Karpas-422 (cell line): ENCODE results near the gene ADAM33. TPM values are rescaled to one million over a fixed set of nuclear protein-coding genes. Genes with fewer than 3 reads are reported as not detected.

Experiments
- DNase-seq: peaks from one replicate; pipeline ENCODE4 v3.0.0-alpha.2; 2015
- H2AFZ ChIP-seq: fragments of 200-600 bp; sonication (generic); 2 replicates; pipeline ENCODE4 v1.6.1; 2014; ENCODE audit warnings: antibody characterized with exemption, low read length, mixed read lengths
- H3K27ac ChIP-seq: fragments of 200-600 bp; sonication (generic); 2 replicates; pipeline ENCODE4 v1.5.1; 2014; ENCODE audit warnings: mild to moderate bottlenecking, low read length, moderate library complexity
- H3K27me3 ChIP-seq: fragments of 200-600 bp; sonication (generic); 2 replicates; pipeline ENCODE4 v1.6.1; 2014; ENCODE audit warnings: low read length, mixed read lengths
- H3K36me3 ChIP-seq: fragments of 200-600 bp; sonication (generic); 2 replicates; pipeline ENCODE4 v1.6.1; 2014; ENCODE audit warnings: low read length, mixed read lengths; ENCODE audit not compliant: insufficient read depth
- H3K4me1 ChIP-seq: fragments of 200-600 bp; sonication (generic); 2 replicates; pipeline ENCODE4 v1.6.1; 2014; ENCODE audit warnings: mild to moderate bottlenecking, low read length, mixed read lengths
- H3K4me2 ChIP-seq: fragments of 200-600 bp; sonication (generic); 2 replicates; pipeline ENCODE4 v1.6.1; 2014; ENCODE audit warnings: low read length, low read depth, mild to moderate bottlenecking; ENCODE audit not compliant: poor library complexity, severe bottlenecking
- H3K4me3 ChIP-seq: fragments of 200-600 bp; sonication (generic); 2 replicates; pipeline ENCODE4 v1.5.1; 2014; ENCODE audit warnings: mild to moderate bottlenecking, antibody characterized with exemption, low read length, mixed read lengths
- H3K79me2 ChIP-seq: fragments of 200-600 bp; sonication (generic); 2 replicates; pipeline ENCODE4 v1.6.1; 2014; ENCODE audit warnings: mild to moderate bottlenecking, low read length, mixed read lengths
- H3K9ac ChIP-seq: fragments of 200-600 bp; sonication (generic); 2 replicates; pipeline ENCODE4 v1.6.0; 2014; ENCODE audit warnings: low read length
- H3K9me2 ChIP-seq: fragments of 200-600 bp; sonication (generic), shearing (Covaris generic); replicated peaks from 2 replicates; pipeline ENCODE4 v1.6.0; 2014; ENCODE audit warnings: mild to moderate bottlenecking, low read length, moderate library complexity; ENCODE audit not compliant: insufficient read depth
- H3K9me3 ChIP-seq: fragments of 300-700, 200-600 bp; sonication (generic); 2 replicates; pipeline ENCODE4 v1.6.1; 2014; ENCODE audit warnings: low read length, mixed read lengths
- H4K20me1 ChIP-seq: fragments of 200-600 bp; sonication (generic); 2 replicates; pipeline ENCODE4 v1.6.1; 2014; ENCODE audit warnings: mild to moderate bottlenecking, antibody characterized with exemption, low read length, low read depth; ENCODE audit not compliant: insufficient read depth
- total RNA-seq: library from RNA; depleted of rRNA; stranded (reverse); fragments of >200 nt; shearing (Covaris generic); gene quantifications from 2 replicates; pipeline ENCODE4 v1.2.3, GENCODE V29; 2014; ENCODE audit warnings: low replicate concordance

The ADAM33 gene
- total RNA-seq, 1 experiment from 2014 or later: not detected

DNA sequence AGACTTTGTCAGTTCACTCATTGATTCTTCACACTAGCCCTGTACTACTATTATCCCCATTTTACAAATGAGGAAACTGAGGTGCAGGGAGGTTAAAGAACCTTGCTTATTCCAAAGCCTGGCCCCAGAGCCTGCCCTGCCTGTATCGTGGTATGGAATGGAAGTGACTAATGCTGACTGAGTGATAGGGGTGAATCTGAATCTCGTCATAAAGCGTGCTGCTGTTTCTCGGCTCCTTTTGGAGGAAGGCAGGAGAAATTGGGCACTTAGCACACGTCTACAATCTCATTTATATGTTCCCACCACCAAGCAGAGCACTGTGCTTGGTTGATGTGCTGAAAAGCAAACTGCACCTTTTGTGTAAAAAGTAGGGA is 35.8 kb downstream of the ADAM33 start:
- DNase-seq: no peak
- no peaks in the 10 kb centered on the region for H3K9me3 ChIP-seq
- no peak overlapping the region for H2AFZ ChIP-seq
- peaks cover 3% of the 10 kb centered on the region for H3K4me1 ChIP-seq
- no peak overlapping the region for H3K4me2 ChIP-seq
- no peaks in the 10 kb centered on the region for H3K79me2 ChIP-seq
- H3K27me3 ChIP-seq: no peaks in the 10 kb centered on the region
- H3K27ac ChIP-seq: no peak overlapping the region
- no peak overlapping the region for H3K9ac ChIP-seq
- H3K4me3 ChIP-seq: no peak overlapping the region
- H3K9me2 ChIP-seq: no peaks in the 10 kb centered on the region
- H4K20me1 ChIP-seq: no peaks in the 10 kb centered on the region
- no peaks in the 10 kb centered on the region for H3K36me3 ChIP-seq

- no peak for DNase-seq
- H3K79me2 ChIP-seq: no peaks in the 10 kb centered on the region
- H3K36me3 ChIP-seq: no peaks in the 10 kb centered on the region
- H3K4me3 ChIP-seq: no peak overlapping the region
- H3K9ac ChIP-seq: no peak overlapping the region
- H3K9me3 ChIP-seq: no peaks in the 10 kb centered on the region
- no peaks in the 10 kb centered on the region for H4K20me1 ChIP-seq
- H3K4me1 ChIP-seq: no peaks in the 10 kb centered on the region
- no peaks in the 10 kb centered on the region for H3K27me3 ChIP-seq
- no peak overlapping the region for H3K4me2 ChIP-seq
- no peak overlapping the region for H3K27ac ChIP-seq
- H3K9me2 ChIP-seq: no peaks in the 10 kb centered on the region
- H2AFZ ChIP-seq: no peak overlapping the region
Observed at GRCh38 chr20:3645309-3646066, 36.3 kb downstream of the ADAM33 start.

DNA sequence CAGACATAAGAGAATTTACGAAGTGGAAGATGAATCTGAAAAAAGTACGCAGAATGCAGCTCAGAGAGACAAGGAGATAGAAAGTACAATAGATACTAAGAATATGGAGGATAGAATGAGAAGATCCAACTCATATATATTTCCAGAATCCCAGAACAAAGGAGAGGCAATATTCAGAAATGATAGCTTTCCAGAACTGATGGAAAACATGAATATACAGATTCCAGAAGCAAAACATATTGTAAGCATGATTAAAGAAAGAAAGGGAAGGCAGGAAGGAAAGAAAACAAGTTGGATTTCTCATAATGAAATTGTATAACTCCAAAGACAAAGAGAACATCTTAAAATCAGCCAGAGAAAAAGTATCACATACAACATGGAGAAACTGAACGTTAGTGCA is 41.6 kb downstream of the ADAM33 start:
- no peaks in the 10 kb centered on the region for H3K9me3 ChIP-seq
- no peaks in the 10 kb centered on the region for H3K36me3 ChIP-seq
- no peak overlapping the region for H3K9ac ChIP-seq
- H3K9me2 ChIP-seq: no peaks in the 10 kb centered on the region
- no peak overlapping the region for H3K4me2 ChIP-seq
- H2AFZ ChIP-seq: no peak overlapping the region
- H3K4me3 ChIP-seq: no peak overlapping the region
- H3K27me3 ChIP-seq: no peaks in the 10 kb centered on the region
- H4K20me1 ChIP-seq: no peaks in the 10 kb centered on the region
- H3K79me2 ChIP-seq: no peaks in the 10 kb centered on the region
- no peaks in the 10 kb centered on the region for H3K4me1 ChIP-seq
- H3K27ac ChIP-seq: no peak overlapping the region
- no peak for DNase-seq

DNA sequence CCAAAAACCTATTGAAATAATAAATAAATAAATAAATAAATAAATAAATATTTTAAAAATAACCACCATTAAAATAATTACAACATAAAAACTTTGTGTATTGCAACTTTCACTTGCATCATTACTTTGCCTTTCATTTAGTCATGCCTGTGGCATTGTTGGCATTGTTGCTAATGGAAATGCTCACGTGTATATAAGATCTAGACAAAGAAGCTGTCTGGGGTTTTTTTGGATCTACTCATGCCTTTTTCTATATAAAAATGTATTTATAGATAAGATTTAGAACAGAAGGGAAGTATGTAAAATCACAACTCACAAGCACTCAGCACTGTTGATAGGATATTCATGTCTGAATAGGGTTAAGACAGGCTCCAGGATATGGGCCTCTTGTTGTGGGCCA is 46.5 kb downstream of the ADAM33 start:
- Histone ChIP-seq H4K20me1 (no peaks in the 10 kb centered on the region), H3K36me3 (no peaks in the 10 kb centered on the region), H3K27me3 (no peaks in the 10 kb centered on the region), H3K9ac (no peak overlapping the region), H2AFZ (no peak overlapping the region), H3K4me2 (no peak overlapping the region), H3K79me2 (no peaks in the 10 kb centered on the region), H3K9me3 (no peaks in the 10 kb centered on the region), H3K4me3 (no peak overlapping the region), H3K27ac (no peak overlapping the region), H3K9me2 (no peaks in the 10 kb centered on the region), H3K4me1 (no peaks in the 10 kb centered on the region)
- DNase-seq: no peak

DNA sequence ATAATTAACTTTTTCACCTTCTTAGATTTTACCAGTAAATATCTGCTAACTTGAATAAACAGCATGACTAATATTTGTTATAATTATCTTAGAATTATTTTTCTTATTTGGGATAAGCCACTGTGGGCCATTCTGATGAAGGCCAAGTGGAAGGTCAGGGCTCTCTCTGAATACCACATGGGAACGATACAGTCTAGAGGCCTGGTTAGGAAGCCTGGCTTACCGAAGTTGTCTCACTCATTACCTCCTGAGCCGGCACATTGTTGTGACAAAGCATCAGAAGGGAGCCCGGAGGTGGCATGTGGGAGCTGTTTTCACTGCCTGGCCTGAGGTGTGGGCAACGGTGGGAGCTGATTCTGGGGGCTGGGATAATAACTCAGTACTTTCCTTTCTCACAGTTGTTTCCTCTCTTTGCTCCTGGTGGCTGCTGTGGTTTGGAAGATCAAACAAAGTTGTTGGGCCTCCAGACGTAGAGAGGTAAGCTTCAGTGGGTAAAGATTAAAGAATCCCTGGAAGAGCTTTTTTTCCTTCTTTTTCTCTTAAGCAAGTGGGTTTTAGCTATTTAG is 47.8 kb downstream of the ADAM33 start:
- Histone ChIP-seq H2AFZ (no peak overlapping the region), H4K20me1 (no peaks in the 10 kb centered on the region), H3K9me2 (no peaks in the 10 kb centered on the region), H3K9ac (no peak overlapping the region), H3K4me2 (no peak overlapping the region), H3K9me3 (no peaks in the 10 kb centered on the region), H3K27me3 (no peaks in the 10 kb centered on the region), H3K4me1 (no peaks in the 10 kb centered on the region), H3K27ac (no peak overlapping the region), H3K4me3 (no peak overlapping the region), H3K36me3 (no peaks in the 10 kb centered on the region), H3K79me2 (no peaks in the 10 kb centered on the region)
- no peak for DNase-seq

DNA sequence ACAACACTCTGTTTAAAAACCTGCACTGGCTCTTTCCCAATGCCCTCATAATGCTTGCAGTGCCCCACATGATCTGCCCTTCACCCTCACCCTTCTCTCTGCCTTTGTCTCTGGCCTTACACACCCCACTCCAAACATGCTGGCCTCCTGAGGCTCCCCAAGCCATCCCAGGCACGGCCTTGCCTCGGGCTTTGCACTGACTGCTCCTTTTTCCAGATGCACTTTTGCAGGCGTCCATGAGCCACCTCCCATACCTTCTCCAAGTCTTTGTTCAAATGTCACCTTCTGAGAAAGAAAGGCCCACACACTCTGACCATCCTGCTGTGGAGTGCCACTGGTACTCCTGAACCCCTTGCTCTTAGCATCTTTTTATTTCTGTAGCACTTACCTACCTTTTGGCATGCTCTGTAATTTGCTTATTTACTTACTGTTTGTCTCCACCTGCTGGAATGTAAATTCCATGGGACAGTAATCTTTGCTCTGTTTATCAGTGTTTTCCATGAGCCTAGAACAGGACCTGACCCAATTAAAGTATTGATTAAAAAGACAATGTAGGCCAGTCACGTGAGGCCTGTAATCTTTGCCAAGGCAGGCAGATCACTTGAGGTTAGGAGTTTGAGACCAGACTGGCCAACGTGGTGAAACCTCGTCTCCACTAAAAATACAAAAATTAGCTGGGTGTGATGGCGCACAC is 49.4 kb downstream of the ADAM33 start:
- no peak overlapping the region for H3K4me3 ChIP-seq
- no peak overlapping the region for H3K27ac ChIP-seq
- no peak overlapping the region for H2AFZ ChIP-seq
- no peaks in the 10 kb centered on the region for H3K27me3 ChIP-seq
- no peaks in the 10 kb centered on the region for H3K4me1 ChIP-seq
- no peaks in the 10 kb centered on the region for H3K9me2 ChIP-seq
- H3K9me3 ChIP-seq: no peaks in the 10 kb centered on the region
- no peaks in the 10 kb centered on the region for H4K20me1 ChIP-seq
- no peak overlapping the region for H3K9ac ChIP-seq
- no peak for DNase-seq
- no peaks in the 10 kb centered on the region for H3K36me3 ChIP-seq
- H3K79me2 ChIP-seq: no peaks in the 10 kb centered on the region
- no peak overlapping the region for H3K4me2 ChIP-seq

- H4K20me1 ChIP-seq: no peaks in the 10 kb centered on the region
- DNase-seq: no peak
- H3K4me1 ChIP-seq: no peaks in the 10 kb centered on the region
- H3K9me2 ChIP-seq: no peaks in the 10 kb centered on the region
- H3K4me2 ChIP-seq: no peak overlapping the region
- no peak overlapping the region for H3K4me3 ChIP-seq
- H3K27ac ChIP-seq: no peak overlapping the region
- no peaks in the 10 kb centered on the region for H3K27me3 ChIP-seq
- H3K9ac ChIP-seq: no peak overlapping the region
- H3K79me2 ChIP-seq: no peaks in the 10 kb centered on the region
- H3K9me3 ChIP-seq: no peaks in the 10 kb centered on the region
- no peaks in the 10 kb centered on the region for H3K36me3 ChIP-seq
- no peak overlapping the region for H2AFZ ChIP-seq
Observed at GRCh38 chr20:3631534-3631933, 50.3 kb downstream of the ADAM33 start.

DNA sequence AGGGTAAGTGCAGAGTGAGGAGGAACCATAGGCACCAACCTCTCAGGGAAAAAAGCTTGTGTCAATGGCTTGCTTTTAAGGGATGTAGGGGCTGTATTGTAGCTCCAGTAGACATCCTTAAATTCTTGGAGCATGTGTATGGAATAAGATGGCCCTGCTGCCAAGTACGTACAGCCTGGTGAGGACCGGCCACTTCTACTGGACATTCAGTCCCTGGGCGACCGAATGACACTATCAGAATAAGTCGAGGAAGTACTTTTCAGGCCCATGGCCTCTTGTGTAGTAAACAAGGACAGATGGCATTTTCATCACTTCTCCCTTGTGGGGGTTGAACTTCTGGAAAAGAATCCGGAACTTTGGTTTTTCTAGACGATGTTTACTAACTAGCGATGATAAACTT is 51.4 kb downstream of the ADAM33 start:
- Histone ChIP-seq H3K4me3 (no peak overlapping the region), H4K20me1 (no peaks in the 10 kb centered on the region)

More for the DNA sequence above, 51.4 kb downstream of the ADAM33 start:
- no peaks in the 10 kb centered on the region for H3K4me1 ChIP-seq
- no peaks in the 10 kb centered on the region for H3K27me3 ChIP-seq
- no peak overlapping the region for H3K27ac ChIP-seq
- no peaks in the 10 kb centered on the region for H3K36me3 ChIP-seq
- H3K9me2 ChIP-seq: no peaks in the 10 kb centered on the region
- no peak overlapping the region for H3K9ac ChIP-seq
- H3K4me2 ChIP-seq: no peak overlapping the region
- H2AFZ ChIP-seq: no peak overlapping the region
- no peaks in the 10 kb centered on the region for H3K79me2 ChIP-seq
- no peaks in the 10 kb centered on the region for H3K9me3 ChIP-seq
- DNase-seq: no peak
